DOHH2 (cell line): Measurements from ENCODE around the gene NFIB.

Experiments
- H3F3A ChIP-seq: fragments of 200-600 bp; sonication (generic), shearing (Covaris generic); 2 replicates; pipeline ENCODE4 v1.6.0; 2016; ENCODE audit warnings: antibody characterized with exemption, mild to moderate bottlenecking; ENCODE audit not compliant: control insufficient read depth, insufficient read depth
- H3K27ac ChIP-seq: fragments of 200-600 bp; sonication (generic); 2 replicates; pipeline ENCODE4 v1.5.1; 2014; ENCODE audit warnings: low read depth, mild to moderate bottlenecking, low read length, moderate library complexity
- H3K27me3 ChIP-seq: fragments of 200-600 bp; sonication (generic); 2 replicates; pipeline ENCODE4 v1.6.1; 2014; ENCODE audit warnings: mild to moderate bottlenecking, low read length, mixed read lengths; ENCODE audit not compliant: control insufficient read depth
- H3K36me3 ChIP-seq: fragments of 200-600 bp; sonication (generic); 2 replicates; pipeline ENCODE4 v1.6.1; 2014; ENCODE audit warnings: mild to moderate bottlenecking, low read length, moderate library complexity, mixed read lengths; ENCODE audit not compliant: control insufficient read depth
- H3K4me1 ChIP-seq: fragments of 200-600 bp; sonication (generic); 2 replicates; pipeline ENCODE4 v1.6.1; 2014; ENCODE audit warnings: mild to moderate bottlenecking, low read length, mixed read lengths; ENCODE audit not compliant: control insufficient read depth
- H3K4me2 ChIP-seq: fragments of 200-600 bp; sonication (generic); 2 replicates; pipeline ENCODE4 v1.6.0; 2014; ENCODE audit warnings: mild to moderate bottlenecking, low read length, moderate library complexity
- H3K4me3 ChIP-seq: fragments of 200-600 bp; sonication (generic); 2 replicates; pipeline ENCODE4 v1.5.1; 2014; ENCODE audit warnings: mild to moderate bottlenecking, low read length, mixed read lengths
- H3K79me2 ChIP-seq: fragments of 200-600 bp; sonication (generic); 2 replicates; pipeline ENCODE4 v1.6.1; 2014; ENCODE audit warnings: mild to moderate bottlenecking, low read length, mixed read lengths; ENCODE audit not compliant: control insufficient read depth
- H3K9me2 ChIP-seq: fragments of 200-600 bp; sonication (generic); replicated peaks from 2 replicates; pipeline ENCODE4 v1.6.1; 2014; ENCODE audit warnings: mild to moderate bottlenecking, low read length, mixed read lengths; ENCODE audit not compliant: control insufficient read depth
- H3K9me3 ChIP-seq: fragments of 200-600 bp; sonication (generic); 2 replicates; pipeline ENCODE4 v1.6.1; 2014; ENCODE audit warnings: antibody characterized with exemption, low read length, mixed read lengths; ENCODE audit not compliant: control insufficient read depth, insufficient read depth
- H4K20me1 ChIP-seq: fragments of 200-600 bp; sonication (generic); 2 replicates; pipeline ENCODE4 v1.6.0; 2014; ENCODE audit warnings: low read depth, mild to moderate bottlenecking, antibody characterized with exemption, low read length, moderate library complexity; ENCODE audit not compliant: control insufficient read depth, insufficient read depth
- CTCF ChIP-seq: fragments of 200-600 bp; sonication (generic); IDR thresholded peaks from one replicate; pipeline ENCODE4 v1.5.1; 2014; ENCODE audit warnings: antibody characterized with exemption, mild to moderate bottlenecking, low read depth, low read length; ENCODE audit not compliant: poor library complexity, severe bottlenecking
- EZH2phosphoT487 ChIP-seq: fragments of 200-600 bp; sonication (generic); IDR thresholded peaks from 2 replicates; pipeline ENCODE4 v1.6.1; 2017; ENCODE audit warnings: borderline replicate concordance, mild to moderate bottlenecking, antibody characterized with exemption, low read length, moderate library complexity, mixed read lengths

Gene NFIB

GRCh38 chr9:14092344-14092743, 221.6 kb downstream of the NFIB start:
- Histone ChIP-seq H3K27ac (no peak overlapping the region), H3K4me1 (no peaks in the 10 kb centered on the region), H3K9me2 (no peaks in the 10 kb centered on the region), H3K27me3 (no peaks in the 10 kb centered on the region), H3F3A (no peaks in the 10 kb centered on the region), H4K20me1 (no peaks in the 10 kb centered on the region), H3K4me3 (no peak overlapping the region), H3K4me2 (no peak overlapping the region), H3K79me2 (no peaks in the 10 kb centered on the region), H3K36me3 (no peaks in the 10 kb centered on the region), H3K9me3 (no peaks in the 10 kb centered on the region)
- TF ChIP-seq EZH2phosphoT487 (no peak), CTCF (no peak)

GRCh38 chr9:14089051-14089803, 224.7 kb downstream of the NFIB start:
- H3K79me2 ChIP-seq, result no peaks in the 10 kb centered on the region
- no peaks in the 10 kb centered on the region for H3F3A ChIP-seq
- no peaks in the 10 kb centered on the region for H3K27me3 ChIP-seq
- no peaks in the 10 kb centered on the region for H3K4me1 ChIP-seq
- no peaks in the 10 kb centered on the region for H3K36me3 ChIP-seq
- no peaks in the 10 kb centered on the region for H3K9me2 ChIP-seq
- H3K4me3 ChIP-seq, result no peak overlapping the region
- TF ChIP-seq CTCF (no peak), EZH2phosphoT487 (no peak)
- H3K4me2 ChIP-seq, result no peak overlapping the region
- no peaks in the 10 kb centered on the region for H4K20me1 ChIP-seq
- H3K9me3 ChIP-seq, result no peaks in the 10 kb centered on the region
- no peak overlapping the region for H3K27ac ChIP-seq

GRCh38 chr9:14087576-14087975, 226.4 kb downstream of the NFIB start:
- Histone ChIP-seq H3K9me3 (no peaks in the 10 kb centered on the region), H3K27me3 (no peaks in the 10 kb centered on the region), H3K79me2 (no peaks in the 10 kb centered on the region), H3K4me1 (no peaks in the 10 kb centered on the region), H3K9me2 (no peaks in the 10 kb centered on the region), H3K4me3 (no peak overlapping the region), H3F3A (no peaks in the 10 kb centered on the region), H3K36me3 (no peaks in the 10 kb centered on the region), H3K27ac (no peak overlapping the region), H3K4me2 (no peak overlapping the region), H4K20me1 (no peaks in the 10 kb centered on the region)
- no peak for TF ChIP-seq EZH2phosphoT487
- TF ChIP-seq CTCF, result no peak
